OCI-LY1 (cell line): ENCODE results near the gene SIAH1.
"Not testable (repeated sequence)": the region's sequence is repeated elsewhere in the genome, so short reads cannot be mapped to it uniquely, and the experiment has no call there.

Experiments
- H2AFZ ChIP-seq: fragments of 200-600 bp; sonication (generic), shearing (Covaris generic); 2 replicates; pipeline ENCODE4 v1.6.0; 2014; ENCODE audit warnings: antibody characterized with exemption, mild to moderate bottlenecking, low read length
- H3F3A ChIP-seq: fragments of 200-600 bp; sonication (generic), shearing (Covaris generic); 2 replicates; pipeline ENCODE4 v1.6.0; 2014; ENCODE audit warnings: mild to moderate bottlenecking, antibody characterized with exemption, low read length, moderate library complexity; ENCODE audit not compliant: insufficient read depth
- H3K27ac ChIP-seq: fragments of 200-600 bp; sonication (generic); 2 replicates; pipeline ENCODE4 v1.5.1; 2014; ENCODE audit warnings: low read length, mixed run types, mild to moderate bottlenecking, low read depth; ENCODE audit not compliant: poor library complexity, severe bottlenecking
- H3K27me3 ChIP-seq: fragments of 200-600 bp; sonication (generic); 2 replicates; pipeline ENCODE4 v1.6.0; 2014; ENCODE audit warnings: antibody characterized with exemption, mild to moderate bottlenecking, low read length, moderate library complexity; ENCODE audit not compliant: insufficient read depth
- H3K36me3 ChIP-seq: fragments of 200-600 bp; sonication (generic); 2 replicates; pipeline ENCODE4 v1.6.1; 2014; ENCODE audit warnings: mild to moderate bottlenecking, antibody characterized with exemption, low read length, moderate library complexity, mixed read lengths; ENCODE audit not compliant: insufficient read depth
- H3K4me1 ChIP-seq: fragments of 200-600 bp; sonication (generic); 2 replicates; pipeline ENCODE4 v1.5.1; 2014; ENCODE audit warnings: mild to moderate bottlenecking, low read length, moderate library complexity; ENCODE audit not compliant: insufficient read depth, severe bottlenecking
- H3K4me2 ChIP-seq: fragments of 200-600 bp; sonication (generic), shearing (Covaris generic); 2 replicates; pipeline ENCODE4 v1.6.1; 2014; ENCODE audit warnings: low read length
- H3K4me3 ChIP-seq: fragments of 200-600 bp; sonication (generic); 2 replicates; pipeline ENCODE4 v1.5.1; 2014; ENCODE audit warnings: low read length, low read depth, mild to moderate bottlenecking, mixed read lengths; ENCODE audit not compliant: poor library complexity, severe bottlenecking
- H3K79me2 ChIP-seq: fragments of 200-600 bp; shearing (Covaris generic); 2 replicates; pipeline ENCODE4 v1.6.1; 2016; ENCODE audit warnings: mixed run types, low read length, mixed read lengths; ENCODE audit not compliant: insufficient read depth
- H3K9ac ChIP-seq: fragments of 200-600 bp; sonication (generic), shearing (Covaris generic); 2 replicates; pipeline ENCODE4 v1.6.1; 2014; ENCODE audit warnings: mild to moderate bottlenecking, low read length, mixed read lengths
- H3K9me2 ChIP-seq: fragments of 200-600 bp; sonication (generic), shearing (Covaris generic); 2 replicates; pipeline ENCODE4 v1.6.1; 2014; ENCODE audit warnings: low read depth, mild to moderate bottlenecking, low read length, mixed read lengths
- H3K9me3 ChIP-seq: fragments of 200-600 bp; shearing (Covaris generic); 2 replicates; pipeline ENCODE4 v1.6.1; 2014; ENCODE audit warnings: low read length, mixed read lengths
- H4K20me1 ChIP-seq: fragments of 200-600 bp; sonication (generic), shearing (Covaris generic); 2 replicates; pipeline ENCODE4 v1.6.0; 2016; ENCODE audit warnings: mild to moderate bottlenecking, low read length; ENCODE audit not compliant: insufficient read depth
- EZH2 ChIP-seq: fragments of 200-600 bp; sonication (generic), shearing (Covaris generic); IDR thresholded peaks from 2 replicates; pipeline ENCODE4 v1.8.0; 2017; ENCODE audit warnings: borderline replicate concordance, mixed run types, mild to moderate bottlenecking, antibody characterized with exemption, low read length, moderate library complexity, mixed read lengths
- TF ChIP-seq, protein P1 (sequence below): fragments of 200-600 bp; sonication (generic), shearing (Covaris generic); IDR thresholded peaks from 2 replicates; pipeline ENCODE4 v1.5.1; 2017; ENCODE audit warnings: mild to moderate bottlenecking, antibody characterized with exemption, low read length, moderate library complexity, mixed read lengths

SIAH1 gene

DNA sequence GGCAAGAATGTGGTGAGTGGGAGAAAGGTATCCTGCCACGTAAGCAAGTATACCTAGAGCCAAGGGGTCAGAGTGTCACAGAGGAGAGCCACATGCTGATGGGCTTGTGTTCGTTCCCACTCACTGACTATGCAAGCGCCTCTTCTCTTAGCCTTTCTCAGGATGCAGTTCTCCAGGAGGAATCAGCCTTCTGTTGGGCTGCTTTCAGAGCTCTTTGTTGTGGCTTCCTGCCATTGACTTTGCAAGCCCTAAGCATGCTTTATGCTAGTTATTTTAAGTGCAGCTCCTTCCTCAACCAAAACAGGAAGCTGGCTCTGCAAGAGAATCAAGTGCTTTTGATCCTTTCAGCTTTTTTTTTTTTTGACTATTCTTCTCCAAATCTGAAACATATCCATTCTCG is 66.6 kb downstream of the SIAH1 start:
- Histone ChIP-seq H3K9ac (no peak overlapping the region), H3K4me2 (peak overlapping the region; percentile 23; the same call in 1 of the 2 replicates), H3K27ac (peak overlapping the region; percentile 23), H3K9me2 (no peaks in the 10 kb centered on the region), H3K79me2 (no peaks in the 10 kb centered on the region), H3K4me3 (no peak overlapping the region), H2AFZ (no peak overlapping the region), H4K20me1 (no peaks in the 10 kb centered on the region), H3K36me3 (no peaks in the 10 kb centered on the region), H3K27me3 (no peaks in the 10 kb centered on the region), H3K4me1 (peaks cover 16% of the 10 kb centered on the region), H3F3A (no peaks in the 10 kb centered on the region), H3K9me3 (no peaks in the 10 kb centered on the region)
- TF ChIP-seq EZH2, result no peak
- TF ChIP-seq, protein P1, sequence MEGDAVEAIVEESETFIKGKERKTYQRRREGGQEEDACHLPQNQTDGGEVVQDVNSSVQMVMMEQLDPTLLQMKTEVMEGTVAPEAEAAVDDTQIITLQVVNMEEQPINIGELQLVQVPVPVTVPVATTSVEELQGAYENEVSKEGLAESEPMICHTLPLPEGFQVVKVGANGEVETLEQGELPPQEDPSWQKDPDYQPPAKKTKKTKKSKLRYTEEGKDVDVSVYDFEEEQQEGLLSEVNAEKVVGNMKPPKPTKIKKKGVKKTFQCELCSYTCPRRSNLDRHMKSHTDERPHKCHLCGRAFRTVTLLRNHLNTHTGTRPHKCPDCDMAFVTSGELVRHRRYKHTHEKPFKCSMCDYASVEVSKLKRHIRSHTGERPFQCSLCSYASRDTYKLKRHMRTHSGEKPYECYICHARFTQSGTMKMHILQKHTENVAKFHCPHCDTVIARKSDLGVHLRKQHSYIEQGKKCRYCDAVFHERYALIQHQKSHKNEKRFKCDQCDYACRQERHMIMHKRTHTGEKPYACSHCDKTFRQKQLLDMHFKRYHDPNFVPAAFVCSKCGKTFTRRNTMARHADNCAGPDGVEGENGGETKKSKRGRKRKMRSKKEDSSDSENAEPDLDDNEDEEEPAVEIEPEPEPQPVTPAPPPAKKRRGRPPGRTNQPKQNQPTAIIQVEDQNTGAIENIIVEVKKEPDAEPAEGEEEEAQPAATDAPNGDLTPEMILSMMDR, result no peak

DNA sequence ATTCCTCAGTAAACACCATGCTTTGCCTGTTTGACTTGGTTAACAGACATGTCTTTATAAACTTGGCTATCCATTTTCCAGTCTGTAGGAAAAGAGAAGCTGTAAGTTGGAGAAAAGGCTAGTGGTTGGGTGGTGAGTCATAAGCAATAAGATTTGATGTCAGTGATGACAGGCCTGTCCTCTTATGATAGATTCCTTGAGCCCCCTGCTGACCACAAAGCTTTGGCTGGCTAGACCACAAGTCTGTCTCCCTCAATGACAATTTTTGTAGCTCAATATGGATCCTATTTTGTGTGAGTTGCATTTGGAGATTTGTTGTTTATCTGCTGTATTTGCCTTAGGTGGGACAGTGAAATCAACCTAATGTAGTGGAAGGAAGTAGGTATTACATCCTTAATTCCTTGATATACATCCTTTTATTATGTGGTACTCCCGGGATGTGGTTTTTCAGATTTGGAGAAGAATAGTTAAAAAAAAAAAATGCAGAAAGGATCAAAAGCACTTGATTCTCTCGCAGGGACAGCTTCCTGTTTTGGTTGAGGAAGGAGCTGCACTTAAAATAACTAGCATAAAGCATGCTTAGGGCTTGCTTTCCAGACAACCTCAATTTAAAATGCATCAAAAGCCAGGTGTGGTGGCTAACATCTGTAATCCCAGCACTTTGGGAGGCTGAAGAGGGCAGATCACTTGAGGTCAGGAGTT is 67.4 kb downstream of the SIAH1 start:
- H3K4me3 ChIP-seq, result no peak overlapping the region
- H3K27me3 ChIP-seq, result no peaks in the 10 kb centered on the region
- TF ChIP-seq, protein P1, result no peak
- TF ChIP-seq EZH2, result no peak
- no peaks in the 10 kb centered on the region for H3K9me2 ChIP-seq
- peaks cover 16% of the 10 kb centered on the region for H3K4me1 ChIP-seq
- H3K27ac ChIP-seq, result no peak overlapping the region
- no peaks in the 10 kb centered on the region for H3K79me2 ChIP-seq
- H3K36me3 ChIP-seq, result peaks cover 6% of the 10 kb centered on the region; the same call in 1 of the 2 replicates
- H3F3A ChIP-seq, result no peaks in the 10 kb centered on the region
- no peaks in the 10 kb centered on the region for H3K9me3 ChIP-seq
- H3K4me2 ChIP-seq, result no peak overlapping the region
- no peak overlapping the region for H3K9ac ChIP-seq
- H2AFZ ChIP-seq, result no peak overlapping the region
- no peaks in the 10 kb centered on the region for H4K20me1 ChIP-seq

DNA sequence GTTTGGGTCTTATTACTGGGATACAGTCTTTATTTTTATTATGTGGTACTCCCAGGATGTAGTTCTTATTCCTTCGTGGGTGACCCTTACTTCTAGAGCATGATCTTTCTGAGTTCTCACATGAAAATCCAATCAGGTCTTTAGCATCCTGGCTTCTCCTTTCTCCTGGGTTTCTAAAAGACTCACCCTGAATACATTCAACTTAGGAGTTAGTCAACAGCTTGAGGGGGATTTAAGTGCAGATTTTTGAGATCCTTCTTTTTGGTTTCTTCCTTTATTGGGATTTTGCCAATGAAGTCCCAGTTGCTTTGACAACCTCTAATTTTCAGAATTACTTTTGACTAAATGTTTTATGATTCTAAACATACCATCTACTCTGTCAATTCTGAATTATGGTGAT is 68.2 kb downstream of the SIAH1 start:
- no peak for TF ChIP-seq EZH2
- TF ChIP-seq, protein P1, result no peak
- Histone ChIP-seq H3K27me3 (no peaks in the 10 kb centered on the region), H3K4me2 (no peak overlapping the region), H4K20me1 (no peaks in the 10 kb centered on the region), H3K4me3 (no peak overlapping the region), H3K27ac (no peak overlapping the region), H3K9me2 (no peaks in the 10 kb centered on the region), H2AFZ (no peak overlapping the region), H3K36me3 (peaks cover 9% of the 10 kb centered on the region; the same call in 1 of the 2 replicates), H3K9me3 (no peaks in the 10 kb centered on the region), H3K79me2 (no peaks in the 10 kb centered on the region), H3K4me1 (peaks cover 16% of the 10 kb centered on the region), H3K9ac (no peak overlapping the region), H3F3A (no peaks in the 10 kb centered on the region)

DNA sequence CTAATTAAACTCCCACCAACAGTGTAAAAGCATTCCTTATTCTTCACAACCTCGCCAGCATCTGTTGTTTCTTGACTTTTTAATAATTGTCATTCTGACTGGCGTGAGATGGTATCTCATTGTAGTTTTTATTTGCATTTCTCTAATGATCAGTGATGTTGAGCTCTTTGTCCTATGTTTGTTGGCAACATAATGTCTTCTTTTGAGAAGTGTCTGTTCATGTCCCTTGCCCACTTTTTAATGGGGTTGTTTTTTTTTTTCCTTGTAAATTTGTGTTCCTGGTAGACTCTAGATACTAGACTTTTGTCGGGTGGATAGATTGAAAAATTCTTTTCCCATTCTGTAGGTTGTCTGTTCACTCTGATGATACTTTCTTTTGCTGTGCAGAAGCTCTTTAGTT is 71.3 kb downstream of the SIAH1 start:
- not testable (repeated sequence) for H3F3A ChIP-seq, H3K4me3 ChIP-seq, H3K4me2 ChIP-seq, H3K9ac ChIP-seq, H3K79me2 ChIP-seq, H3K27me3 ChIP-seq, H3K9me3 ChIP-seq, H3K9me2 ChIP-seq, H4K20me1 ChIP-seq, H2AFZ ChIP-seq, H3K27ac ChIP-seq
- H3K4me1 ChIP-seq, result peaks cover 13% of the 10 kb centered on the region
- H3K36me3 ChIP-seq, result peaks cover 31% of the 10 kb centered on the region
